NCI-H2196 treated with DMSO at 0.1 percent for 48 hours (cell line): ENCODE data around the gene ATP2B1.
"Not testable (repeated sequence)": the region's sequence is repeated elsewhere in the genome, so short reads cannot be mapped to it uniquely, and the experiment has no call there.

Source experiments
- DNase-seq: peaks from one replicate; lab custom pipeline; 2025; ENCODE audit not compliant: unreplicated experiment; lab: John Stamatoyannopoulos, UW

The ATP2B1 gene

GRCh38 chr12:89717759-89718523, 9.3 kb upstream of the ATP2B1 start:
- DNase-seq: no peak

GRCh38 chr12:89712706-89713105, 4.1 kb upstream of the ATP2B1 start:
- no peak for DNase-seq

- DNase-seq: no peak
Measured at GRCh38 chr12:89710873-89711750, 2.5 kb upstream of the ATP2B1 start.

GRCh38 chr12:89709995-89710872, 1.6 kb upstream of the ATP2B1 start:
- DNase-seq: no peak

- DNase-seq: peak; percentile 98
Measured at GRCh38 chr12:89709157-89709994, 738 bp upstream of the ATP2B1 start.

- no peak for DNase-seq
Measured at GRCh38 chr12:89707703-89708564, 704 bp downstream of the ATP2B1 start.

- no peak for DNase-seq
Measured at GRCh38 chr12:89706986-89707702, 1.5 kb downstream of the ATP2B1 start.

- no peak for DNase-seq
Measured at GRCh38 chr12:89706551-89706950, 2.1 kb downstream of the ATP2B1 start.

GRCh38 chr12:89704457-89704856, 4.2 kb downstream of the ATP2B1 start:
- no peak for DNase-seq

- no peak for DNase-seq
Measured at GRCh38 chr12:89703768-89704167, 4.9 kb downstream of the ATP2B1 start.

GRCh38 chr12:89702503-89702902, 6.1 kb downstream of the ATP2B1 start:
- DNase-seq: no peak

- DNase-seq: no peak
Measured at GRCh38 chr12:89701606-89702206, 6.9 kb downstream of the ATP2B1 start.

- DNase-seq: no peak
Measured at GRCh38 chr12:89700191-89700810, 8.3 kb downstream of the ATP2B1 start.

GRCh38 chr12:89698607-89699006, 10.0 kb downstream of the ATP2B1 start:
- DNase-seq: no peak

- not testable (repeated sequence) for DNase-seq
Measured at GRCh38 chr12:89697728-89698127, 10.9 kb downstream of the ATP2B1 start.

- DNase-seq: no peak
Measured at GRCh38 chr12:89697296-89697695, 11.3 kb downstream of the ATP2B1 start.

- DNase-seq: no peak
Measured at GRCh38 chr12:89695830-89696229, 12.8 kb downstream of the ATP2B1 start.

GRCh38 chr12:89695100-89695499, 13.5 kb downstream of the ATP2B1 start:
- no peak for DNase-seq
